ENCODE data around the gene KANSL2.
"Not testable (repeated sequence)": the region's sequence is repeated elsewhere in the genome, so short reads cannot be mapped to it uniquely, and the experiment has no call there.

The KANSL2 gene, protein sequence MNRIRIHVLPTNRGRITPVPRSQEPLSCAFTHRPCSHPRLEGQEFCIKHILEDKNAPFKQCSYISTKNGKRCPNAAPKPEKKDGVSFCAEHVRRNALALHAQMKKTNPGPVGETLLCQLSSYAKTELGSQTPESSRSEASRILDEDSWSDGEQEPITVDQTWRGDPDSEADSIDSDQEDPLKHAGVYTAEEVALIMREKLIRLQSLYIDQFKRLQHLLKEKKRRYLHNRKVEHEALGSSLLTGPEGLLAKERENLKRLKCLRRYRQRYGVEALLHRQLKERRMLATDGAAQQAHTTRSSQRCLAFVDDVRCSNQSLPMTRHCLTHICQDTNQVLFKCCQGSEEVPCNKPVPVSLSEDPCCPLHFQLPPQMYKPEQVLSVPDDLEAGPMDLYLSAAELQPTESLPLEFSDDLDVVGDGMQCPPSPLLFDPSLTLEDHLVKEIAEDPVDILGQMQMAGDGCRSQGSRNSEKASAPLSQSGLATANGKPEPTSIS

GRCh38 chr12:48681710-48682532 lies at the start of gene KANSL2:
Gene KANSL2, minus strand, starts transcription at chr12:48682238. Its CDS starts 606 bp downstream, at chr12:48681632.
- DNase-seq (ENCODE audit: low spot score), result peak; percentile 97

GRCh38 chr12:48728807-48729206 lies 46.8 kb upstream of the KANSL2 start:
- DNase-seq (ENCODE audit: low spot score), result no peak

DNA sequence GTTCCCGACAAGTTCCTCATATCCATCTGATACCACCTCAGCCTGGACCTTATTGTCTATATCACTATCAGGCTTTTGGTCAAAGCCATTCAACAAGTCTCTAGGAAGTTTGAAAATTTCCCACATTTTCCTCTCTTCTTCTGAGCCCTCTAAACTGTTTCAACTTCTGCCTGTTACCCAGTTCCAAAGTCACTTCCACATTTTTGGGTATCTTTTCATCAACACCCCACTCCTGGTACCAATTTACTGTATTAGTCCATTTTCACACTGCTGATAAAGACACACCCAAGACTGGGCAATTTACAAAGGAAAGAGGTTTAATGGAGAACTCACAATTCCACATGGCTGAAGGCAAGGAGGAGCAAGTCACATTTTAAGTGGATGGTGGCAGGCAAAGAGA lies 38.7 kb upstream of the KANSL2 start:
- DNase-seq (ENCODE audit: low spot score), result not testable (repeated sequence)

DNA sequence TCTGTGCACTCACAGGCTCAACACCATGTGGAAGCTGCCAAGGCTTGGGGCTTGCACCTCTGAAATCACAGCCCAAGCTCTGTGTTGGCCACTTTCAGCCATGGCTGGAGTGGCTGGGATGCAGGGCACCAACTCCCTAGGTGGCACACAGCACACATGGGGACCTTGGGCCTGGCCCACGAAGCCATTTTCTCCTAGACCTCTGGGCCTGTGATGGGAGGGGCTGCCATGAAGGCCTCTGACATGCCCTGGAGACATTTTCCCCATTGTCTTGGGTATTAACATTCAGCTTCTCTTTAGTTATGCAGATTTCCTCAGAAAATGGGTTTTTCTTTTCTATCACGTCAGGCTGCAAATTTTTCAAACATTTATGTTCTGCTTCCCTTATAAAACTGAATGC lies 38.1 kb upstream of the KANSL2 start:
- DNase-seq (ENCODE audit: low spot score), result not testable (repeated sequence)

DNA sequence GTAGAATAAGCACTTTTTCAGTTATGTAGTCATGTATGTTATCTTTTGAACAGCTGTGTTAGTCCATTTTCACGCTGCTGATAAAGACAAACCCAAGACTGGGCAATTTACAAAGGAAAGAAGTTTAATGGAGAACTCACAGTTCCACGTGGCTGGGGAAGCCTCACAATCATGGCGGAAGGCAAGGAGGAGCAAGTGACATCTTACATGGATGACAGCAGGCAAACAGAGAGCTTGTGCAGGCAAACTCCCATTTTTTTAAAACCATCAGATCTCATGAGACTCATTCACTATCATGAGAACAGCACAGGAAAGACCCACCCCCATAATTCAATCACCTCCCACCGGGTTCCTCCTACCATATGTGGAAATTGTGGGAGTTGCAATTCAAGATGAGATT lies 37.0 kb upstream of the KANSL2 start:
- not testable (repeated sequence) for DNase-seq (ENCODE audit: low spot score)

- no peak for DNase-seq (ENCODE audit: low spot score)
Measured at GRCh38 chr12:48717252-48717695, 35.2 kb upstream of the KANSL2 start.

DNA sequence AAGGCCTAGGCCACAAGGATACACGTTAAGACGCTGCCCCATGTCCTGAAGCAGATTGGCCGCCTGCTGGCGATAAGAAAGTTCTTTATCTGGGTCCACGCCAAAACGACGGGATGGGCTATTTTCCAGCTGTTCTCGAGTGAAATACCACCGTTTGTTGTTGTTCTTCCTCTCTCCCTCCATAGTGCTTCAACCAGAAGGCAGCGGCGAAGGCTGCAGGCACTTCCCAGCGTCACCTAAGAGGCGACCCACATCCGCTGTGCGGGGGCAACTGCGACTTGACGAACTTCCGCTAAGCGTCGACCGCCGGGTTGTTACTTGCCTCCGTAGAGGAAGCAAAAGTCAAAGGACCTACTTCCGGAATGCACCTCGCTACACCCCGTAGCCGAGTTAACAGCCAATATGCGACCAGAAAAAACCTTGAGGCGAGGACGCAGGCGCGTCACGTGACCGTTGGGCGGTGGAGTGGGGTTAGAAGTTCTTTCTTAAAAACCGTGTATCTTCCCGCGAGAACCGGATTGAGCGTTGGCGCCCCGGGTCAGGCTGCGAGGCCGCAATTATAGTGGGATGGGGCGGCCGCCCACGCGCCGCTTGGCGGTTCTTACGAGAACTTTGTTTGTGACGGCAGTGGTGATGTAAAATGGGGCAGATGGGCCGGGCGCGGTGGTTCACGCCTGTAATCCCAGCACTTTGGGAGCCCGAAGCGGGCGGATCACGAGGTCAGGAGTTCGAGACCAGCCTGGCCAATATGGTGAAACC lies 34.6 kb upstream of the KANSL2 start, which contains the start of gene CCNT1:
TSS of gene CCNT1 (minus strand) at position 215 of the 759 bp plus-strand sequence. CDS start at position 183, 32 bp downstream.
- peak; percentile 99 for DNase-seq (ENCODE audit: low spot score)

- peak; percentile 25 for DNase-seq (ENCODE audit: low spot score)
Measured at GRCh38 chr12:48716168-48716492, 34.1 kb upstream of the KANSL2 start.

DNA sequence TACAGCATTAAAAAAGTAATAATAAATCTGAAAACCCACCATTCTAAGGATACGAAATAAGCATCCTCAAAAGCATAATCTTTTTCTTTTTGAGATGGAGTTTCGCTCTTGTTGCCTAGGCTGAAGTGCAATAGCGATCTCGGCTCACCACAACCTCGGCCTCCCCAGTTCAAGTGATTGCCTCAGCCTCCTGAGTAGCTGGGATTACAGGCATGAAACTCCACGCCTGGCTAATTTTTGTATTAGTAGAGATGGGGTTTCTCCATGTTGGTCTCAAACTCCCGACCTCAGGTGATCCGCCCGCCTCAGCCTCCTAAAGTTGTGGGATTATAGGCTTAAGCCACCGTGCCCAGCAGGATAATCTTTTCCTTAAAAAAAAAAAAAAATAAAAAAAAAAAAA lies 30.2 kb upstream of the KANSL2 start:
- no peak for DNase-seq (ENCODE audit: low spot score)

DNA sequence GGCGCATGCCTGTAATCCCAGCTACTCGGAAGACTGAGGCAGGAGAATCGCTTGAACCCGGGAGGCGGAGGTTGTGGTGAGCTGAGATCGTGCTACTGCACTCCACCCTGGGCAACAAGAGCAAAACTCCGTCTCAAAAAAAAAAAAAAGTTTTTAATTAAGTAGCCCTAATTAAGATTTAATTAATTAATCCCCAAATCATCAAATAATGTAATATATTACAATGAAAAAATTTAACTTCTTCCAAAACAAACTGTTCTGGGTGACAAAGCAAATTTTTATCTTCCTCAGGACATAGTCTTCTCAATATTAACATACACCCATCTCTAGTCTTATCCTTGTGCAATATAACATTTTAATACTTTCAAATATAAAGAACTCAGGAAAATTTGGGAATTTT lies 16.8 kb upstream of the KANSL2 start:
- not testable (repeated sequence) for DNase-seq (ENCODE audit: low spot score)

GRCh38 chr12:48696626-48697025 lies 14.6 kb upstream of the KANSL2 start:
- DNase-seq (ENCODE audit: low spot score), result no peak

GRCh38 chr12:48695859-48696258 lies 13.8 kb upstream of the KANSL2 start:
- DNase-seq (ENCODE audit: low spot score), result no peak

DNA sequence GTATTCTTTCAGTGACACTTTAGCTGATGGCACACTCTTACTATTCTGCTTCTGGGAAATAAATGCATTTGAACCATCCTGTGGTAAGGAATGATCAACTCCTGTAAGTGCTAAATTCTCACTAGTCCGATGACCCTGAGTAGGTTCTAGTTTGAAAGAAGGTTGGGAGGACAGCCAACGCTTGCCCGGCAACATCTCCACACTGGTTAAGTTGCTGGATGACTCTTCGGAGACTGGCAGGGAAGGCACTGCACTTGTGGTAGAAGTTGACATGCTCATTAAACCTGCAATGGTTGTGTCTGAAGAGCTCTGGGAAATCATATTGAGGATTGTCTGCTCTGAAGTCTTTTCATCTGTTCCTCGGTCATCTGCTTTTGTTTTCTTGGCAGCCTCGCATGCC lies 12.0 kb upstream of the KANSL2 start:
- DNase-seq (ENCODE audit: low spot score), result no peak

DNA sequence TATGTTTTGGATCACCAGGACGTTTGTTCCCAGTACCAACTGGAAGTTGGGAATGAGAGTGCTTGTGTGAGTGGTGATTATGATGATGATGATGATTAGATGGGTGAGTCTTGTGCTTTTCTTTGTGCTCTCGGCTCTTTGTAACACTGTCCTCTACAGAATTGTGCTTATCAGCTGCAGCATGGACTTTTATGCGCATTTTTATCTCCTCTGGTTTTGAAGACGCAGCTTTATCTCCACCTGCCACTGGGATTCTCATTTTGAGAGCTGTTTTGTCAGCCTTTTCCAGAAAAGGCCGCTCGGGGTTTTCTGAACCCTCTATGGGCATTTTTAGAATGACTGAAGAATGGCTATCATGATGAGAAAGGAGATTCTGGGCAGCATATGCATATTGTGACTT lies 11.5 kb upstream of the KANSL2 start:
- no peak for DNase-seq (ENCODE audit: low spot score)

DNA sequence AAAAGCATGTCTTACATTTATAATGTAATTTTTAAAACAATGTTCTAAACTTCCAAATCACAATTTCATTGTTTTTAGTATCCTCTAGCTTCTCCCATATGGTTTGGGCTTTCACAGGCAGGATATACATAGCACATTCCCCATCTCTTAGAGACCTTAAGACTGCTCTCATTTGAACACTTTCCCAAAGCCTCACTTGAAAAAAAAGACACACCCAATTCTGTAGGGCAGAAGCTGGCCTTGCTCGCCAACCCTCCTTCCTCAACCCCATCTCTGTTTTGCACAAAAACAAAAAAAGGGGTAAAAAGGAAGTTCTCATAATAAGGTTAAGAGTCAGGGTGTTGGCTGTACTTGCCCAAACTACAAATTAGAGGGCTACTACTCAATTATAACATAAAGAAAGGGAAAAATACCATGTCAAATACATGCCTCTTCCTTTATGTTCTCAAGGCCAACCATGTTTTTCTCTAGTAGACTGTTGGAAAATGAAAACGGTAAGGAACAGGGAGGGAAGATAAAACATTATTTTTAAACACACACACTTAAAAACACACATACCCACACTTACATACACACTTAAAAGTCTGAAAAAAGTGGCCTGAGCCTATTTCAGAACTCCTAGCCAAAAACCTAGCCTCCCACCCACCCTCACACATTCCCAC lies 9.9 kb upstream of the KANSL2 start:
- DNase-seq (ENCODE audit: low spot score), result no peak

DNA sequence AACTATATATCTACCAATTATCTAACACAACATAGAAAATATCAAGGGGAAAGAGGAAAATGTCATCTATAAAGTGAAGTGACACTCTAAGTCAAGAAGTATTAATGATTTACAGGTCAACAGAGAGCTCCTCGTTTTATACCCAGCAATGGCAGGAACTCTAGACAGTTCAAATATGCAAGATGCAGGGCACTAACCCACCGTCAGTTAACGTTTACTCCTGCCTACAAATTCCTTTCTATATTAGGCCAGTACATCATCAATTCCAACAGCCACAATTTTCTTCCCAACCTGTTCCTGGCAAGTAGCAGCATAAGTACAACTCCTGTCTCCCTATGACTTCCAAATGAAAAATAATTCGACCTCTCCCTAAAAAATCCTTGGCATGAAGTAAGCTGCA lies 9.0 kb upstream of the KANSL2 start:
- no peak for DNase-seq (ENCODE audit: low spot score)

GRCh38 chr12:48690436-48690835 lies 8.4 kb upstream of the KANSL2 start:
- DNase-seq (ENCODE audit: low spot score), result no peak

GRCh38 chr12:48688836-48689235 lies 6.8 kb upstream of the KANSL2 start:
- DNase-seq (ENCODE audit: low spot score), result no peak

DNA sequence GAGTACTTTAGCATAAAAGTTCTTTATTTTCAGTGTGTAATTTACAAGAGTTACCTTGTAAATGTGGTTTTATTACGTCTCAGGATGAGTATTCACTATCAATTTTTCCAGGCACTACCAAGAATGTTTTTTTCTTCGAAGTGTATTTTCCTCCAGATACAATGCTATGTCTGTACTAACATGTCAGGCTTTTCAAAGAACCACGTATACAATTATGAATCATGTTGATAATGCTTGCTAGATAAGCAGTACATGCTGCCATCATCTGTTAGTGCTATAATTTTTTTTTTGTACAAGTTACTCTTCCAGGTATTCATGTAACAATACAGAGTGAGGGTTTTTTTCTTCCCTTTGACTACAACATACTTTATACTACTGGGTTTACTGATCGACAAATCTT lies 5.6 kb upstream of the KANSL2 start:
- no peak for DNase-seq (ENCODE audit: low spot score)

DNA sequence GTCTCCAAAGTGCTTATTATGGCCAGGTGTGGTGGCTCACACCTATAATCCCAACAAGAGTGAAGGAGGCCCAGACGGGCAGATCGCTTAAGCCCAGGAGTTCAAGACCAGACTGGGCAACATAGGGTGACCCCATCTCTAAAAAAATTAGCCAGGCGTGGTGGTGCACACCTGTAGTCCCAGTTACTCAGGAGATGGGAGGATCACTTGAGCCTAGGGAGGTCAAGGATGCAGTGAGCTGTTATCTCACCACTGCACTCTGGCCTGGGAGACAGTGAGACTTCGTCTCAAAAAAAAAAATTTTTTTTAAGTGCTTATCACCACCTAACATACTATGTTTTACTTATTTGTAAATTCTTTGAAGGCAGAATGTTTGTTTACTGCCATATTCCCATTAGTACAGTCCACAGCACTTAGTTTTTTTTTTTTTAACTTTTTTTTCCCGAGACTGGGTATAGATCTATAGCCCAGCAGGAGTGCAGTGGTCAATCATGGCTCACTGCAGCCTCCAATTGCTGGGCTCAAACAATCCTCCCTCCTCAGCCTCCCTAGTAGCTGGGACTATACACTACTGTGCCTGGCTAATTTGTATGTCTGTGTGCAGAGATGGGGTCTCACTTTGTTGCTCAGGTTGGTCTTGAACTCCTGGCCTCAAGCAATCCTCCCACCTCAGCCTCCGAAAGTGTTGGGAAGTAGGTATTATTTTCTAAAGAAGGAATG lies 4.7 kb upstream of the KANSL2 start:
- no peak for DNase-seq (ENCODE audit: low spot score)

- no peak for DNase-seq (ENCODE audit: low spot score)
Measured at GRCh38 chr12:48686037-48686595, 4.1 kb upstream of the KANSL2 start.
